GM12878 (cell line): Measurements from ENCODE around the gene STX1A. TPM values are rescaled to one million over a fixed set of nuclear protein-coding genes. Genes with fewer than 3 reads are reported as not detected.

Experiments
- ATAC-seq: fragments of 200-7000 bp; cut with Tn5 transposase; 3 replicates; pipeline ENCODE4 v1.9.1; 2020; ENCODE audit warnings: mild to moderate bottlenecking, moderate library complexity
- BruUV-seq: library from RNA; stranded (reverse); fragments of 400-500 nt; replicated peaks from 2 replicates; lab custom pipeline; 2021; lab: Mats Ljungman, UMichigan
- CTCF ChIA-PET: fragments of 300-600 bp; sonication (Branson Sonifier 250); formaldehyde crosslinking; extraction: SDS; loops from one replicate; lab custom pipeline; 2021; ENCODE audit warnings: inconsistent platforms; lab: Yijun Ruan, JAX
- POLR2A ChIA-PET: fragments of 350-600 bp; formaldehyde crosslinking; extraction: SDS; loops from one replicate; lab custom pipeline; 2021; ENCODE audit warnings: inconsistent platforms; lab: Charles Lee
- RAD21 ChIA-PET: fragments of 300-600 bp; sonication (Branson Sonifier 250); formaldehyde crosslinking; loops from one replicate; lab custom pipeline; 2023; ENCODE audit warnings: antibody characterized with exemption; ENCODE audit not compliant: unreplicated experiment; lab: Charles Lee
- SMC1A ChIA-PET: fragments of 300-600 bp; sonication (Branson Sonifier 250); formaldehyde crosslinking; loops from one replicate; lab custom pipeline; 2023; ENCODE audit not compliant: unreplicated experiment, uncharacterized antibody; lab: Charles Lee
- DNase-seq: peaks from one replicate; pipeline ENCODE4 v3.0.0-alpha.2; 2011; ENCODE audit warnings: low read depth, low spot score
- FAIRE-seq: peaks from 3 replicates; lab custom pipeline; 2011; peaks lifted over from hg19 to GRCh38; lab: Jason Lieb, UNC
- H2AFZ ChIP-seq: 2 replicates; pipeline ENCODE4 v1.6.0; 2011; ENCODE audit warnings: low read depth, low read length, control low read depth; ENCODE audit not compliant: control insufficient read depth
- H3K27ac ChIP-seq: 2 replicates; pipeline ENCODE4 v1.5.1; 2011; ENCODE audit warnings: control low read depth; ENCODE audit not compliant: control insufficient read depth, insufficient read depth
- H3K27me3 ChIP-seq, 2 experiments: replicated peaks in 1 of 2; 2 replicates each; pipeline versions ENCODE4 v1.6.0 to v1.6.1; 2011; ENCODE audit warnings: low read length in 1 of 2; ENCODE audit not compliant: control insufficient read depth in 2 of 2, insufficient read depth in 2 of 2
- H3K36me3 ChIP-seq, 2 experiments: 2 replicates each; pipeline ENCODE4 v1.5.1; 2011; ENCODE audit warnings: low read length in 1 of 2; ENCODE audit not compliant: control insufficient read depth in 2 of 2, insufficient read depth in 2 of 2
- H3K4me1 ChIP-seq: 2 replicates; pipeline ENCODE4 v1.6.1; 2011; ENCODE audit warnings: mild to moderate bottlenecking, low read length, moderate library complexity, mixed read lengths; ENCODE audit not compliant: control insufficient read depth, insufficient read depth
- H3K4me2 ChIP-seq: 2 replicates; pipeline ENCODE4 v1.6.0; 2011; ENCODE audit warnings: control low read depth; ENCODE audit not compliant: control insufficient read depth, insufficient read depth
- H3K4me3 ChIP-seq: fragments of 200-600 bp; sonication (generic); 2 replicates; pipeline ENCODE4 v1.5.1; 2016
- H3K79me2 ChIP-seq: 2 replicates; pipeline ENCODE4 v1.6.0; 2011; ENCODE audit warnings: low read length; ENCODE audit not compliant: control insufficient read depth, insufficient read depth
- H3K9ac ChIP-seq: 2 replicates; pipeline ENCODE4 v1.8.0; 2011; ENCODE audit warnings: low read length, control low read depth, mixed read lengths; ENCODE audit not compliant: control insufficient read depth, insufficient read depth
- H3K9me3 ChIP-seq: replicated peaks from 3 replicates; pipeline ENCODE4 v1.5.1; 2011; ENCODE audit warnings: mild to moderate bottlenecking, low read length; ENCODE audit not compliant: control insufficient read depth, insufficient read depth
- H4K20me1 ChIP-seq: 2 replicates; pipeline ENCODE4 v1.6.0; 2011; ENCODE audit not compliant: control insufficient read depth, insufficient read depth
- EZH2 ChIP-seq: IDR thresholded peaks from 2 replicates; pipeline ENCODE4 v1.6.1; 2012; ENCODE audit warnings: low read depth, mild to moderate bottlenecking, control low read depth, inconsistent platforms, low read length, borderline replicate concordance; ENCODE audit not compliant: control insufficient read depth
- FOXK2 ChIP-seq: fragments of 450-650 bp; IDR thresholded peaks from 2 replicates; pipeline ENCODE4 v1.6.1; 2017; ENCODE audit warnings: mild to moderate bottlenecking, moderate library complexity
- IKZF2 ChIP-seq, 2 experiments: fragments of 450-650 bp; IDR thresholded peaks; 2 replicates each; pipeline ENCODE4 v1.6.1; 2017; ENCODE audit warnings: mild to moderate bottlenecking in 2 of 2, moderate library complexity in 2 of 2
- KAT2A ChIP-seq: conservative IDR thresholded peaks from 2 replicates; pipeline ENCODE4 v1.6.1; 2011; ENCODE audit warnings: low read depth, low read length; ENCODE audit not compliant: control insufficient read depth
- KDM1A ChIP-seq: fragments of 200-600 bp; sonication (generic); IDR thresholded peaks from 2 replicates; pipeline ENCODE4 v1.6.1; 2016; ENCODE audit warnings: borderline replicate concordance
- MLLT1 ChIP-seq: fragments of 450-650 bp; IDR thresholded peaks from 2 replicates; pipeline ENCODE4 v1.6.1; 2016; ENCODE audit warnings: mild to moderate bottlenecking
- NBN ChIP-seq: fragments of 450-650 bp; IDR thresholded peaks from 2 replicates; pipeline ENCODE4 v1.6.1; 2016
- NFIC ChIP-seq: IDR thresholded peaks from 2 replicates; pipeline ENCODE4 v1.6.1; 2012; ENCODE audit warnings: low read depth, mild to moderate bottlenecking, inconsistent platforms, low read length, moderate library complexity
- NR2F1 ChIP-seq: fragments of 450-650 bp; conservative IDR thresholded peaks from 2 replicates; pipeline ENCODE4 v1.6.1; 2017; ENCODE audit warnings: mild to moderate bottlenecking
- PBX3 ChIP-seq: IDR thresholded peaks from 2 replicates; pipeline ENCODE4 v1.6.1; 2011; ENCODE audit warnings: mild to moderate bottlenecking, low read depth, low read length, moderate library complexity; ENCODE audit not compliant: insufficient replicate concordance
- POLR2AphosphoS2 ChIP-seq: IDR thresholded peaks from 2 replicates; pipeline ENCODE4 v1.6.1; 2011; ENCODE audit warnings: low read depth, mild to moderate bottlenecking, low read length, improper control_type of control experiment, moderate library complexity
- RBBP5 ChIP-seq: fragments of 200-600 bp; sonication (generic); conservative IDR thresholded peaks from 2 replicates; pipeline ENCODE4 v1.6.1; 2016
- TCF12 ChIP-seq: IDR thresholded peaks from 2 replicates; pipeline ENCODE4 v1.6.1; 2011; ENCODE audit warnings: low read depth, mild to moderate bottlenecking, low read length
- USF2 ChIP-seq: IDR thresholded peaks from 2 replicates; pipeline ENCODE4 v1.6.1; 2011; ENCODE audit warnings: low read depth, low read length, improper control_type of control experiment, borderline replicate concordance
- ZNF217 ChIP-seq: fragments of 450-650 bp; IDR thresholded peaks from 2 replicates; pipeline ENCODE4 v1.6.1; 2017; ENCODE audit warnings: antibody characterized with exemption, mild to moderate bottlenecking
- WGBS: methylation state at CpG from one replicate; pipeline ENCODE4 v1.1.6; 2016; ENCODE audit warnings: low lambda C conversion rate; ENCODE audit not compliant: insufficient replicate concordance, insufficient coverage; ENCODE audit errors: missing lambda C conversion rate; 5-methylcytosine and 5-hydroxymethylcytosine counted together
- in situ Hi-C: fragments of 300-500 bp; cut with MboI; formaldehyde crosslinking; loops from 9 replicates; pipeline ENCODE4 v1.14.3; 2018; ENCODE audit warnings: mixed read lengths
- intact Hi-C: fragments of 100-400 bp; cut with micrococcal nuclease; formaldehyde crosslinking; loops from one replicate; pipeline ENCODE4 v1.14.2; 2022; ENCODE audit not compliant: unreplicated experiment
- polyA plus RNA-seq, 11 experiments: library from polyadenylated mRNA; depleted of rRNA in 4 of 11; unstranded in 6 of 11; stranded (reverse) in 5 of 11; fragments of >200 nt; fragmentation: Nextera tagmentation in 4 of 11; fragmentation: Illumina TruSeq in 1 of 11; extraction: Ambion mirVana in 4 of 11; extraction: Trizol in 1 of 11; gene quantifications; 1 replicate in 1 of 11; 2 replicates in 10 of 11; pipeline versions ENCODE4 v1.2.1 to v1.2.3, GENCODE V29; 2011 to 2016; ENCODE audit warnings: inconsistent platforms in 2 of 11, missing spikeins in 2 of 11, low read depth in 1 of 11
- total RNA-seq, 4 experiments: library from RNA; depleted of rRNA in 3 of 4; stranded (reverse); fragments of >200 nt in 3 of 4; fragmentation: Illumina TruSeq in 1 of 4; extraction: Trizol in 1 of 4; gene quantifications; 2 replicates each; pipeline versions ENCODE4 v1.2.1 to v1.2.3, GENCODE V29; 2013 to 2021

The STX1A gene
- total and polyA plus RNA-seq, 10 of the 15 experiments (the other 5 are each of a cell fraction or from before 2014, with no cell fraction given) = 0.15 to 5.3 (median 2.5) TPM

- SMC1A ChIA-PET = interaction anchor here (0.9 kb wide), 1 partner anchor 12 kb away, joined by 3 read pairs; no protein-coding TSS in a partner anchor
- no peak overlapping the region for H3K4me3 ChIP-seq
- BruUV-seq = no TSS peak
- CTCF ChIA-PET = interaction anchor here (0.9 kb wide), 1 partner anchor 18 kb away, joined by 3 read pairs; no protein-coding TSS in a partner anchor
- no peak for DNase-seq
- no peaks in the 10 kb centered on the region for H3K9me3 ChIP-seq
- H3K27me3 ChIP-seq = no peaks in the 10 kb centered on the region
- no peak overlapping the region for H2AFZ ChIP-seq
- H3K9ac ChIP-seq = no peak overlapping the region
- WGBS = 84% methylated on average over 13 of the region's 15 CpGs
- intact Hi-C loops = no loop called here
- peaks cover 8 to 26% of the 10 kb centered on the region in 2 experiments for H3K36me3 ChIP-seq
- H3K27ac ChIP-seq = no peak overlapping the region
- FAIRE-seq = no peak
- H3K79me2 ChIP-seq = no peaks in the 10 kb centered on the region
- H3K4me2 ChIP-seq = no peak overlapping the region
- H3K4me1 ChIP-seq = no peaks in the 10 kb centered on the region
- in situ Hi-C loops = no loop called here
- RAD21 ChIA-PET = no interaction called here
- POLR2A ChIA-PET = no interaction called here
- peak; percentile 6; the same call in 2 of the 3 replicates for ATAC-seq
- TF ChIP-seq TCF12 = no peak
- no peak for TF ChIP-seq KAT2A
- no peak for TF ChIP-seq EZH2
- TF ChIP-seq RBBP5 = no peak
- no peak for TF ChIP-seq ZNF217
- no peak for TF ChIP-seq NR2F1
- no peak for TF ChIP-seq KDM1A
- no peak for TF ChIP-seq NFIC
- no peak for TF ChIP-seq NBN
- TF ChIP-seq POLR2AphosphoS2 = no peak
- no peak for TF ChIP-seq MLLT1
- no peak for TF ChIP-seq USF2
- no peak for TF ChIP-seq FOXK2
- TF ChIP-seq PBX3 = no peak
- no peak for TF ChIP-seq IKZF2 (IDR thresholded peaks at IDR 0.05)
- no peaks in the 10 kb centered on the region for H4K20me1 ChIP-seq
Measured at GRCh38 chr7:73699370-73700068, 19.9 kb downstream of the STX1A start.
